Heart right ventricle (tissue), 16 donors: ENCODE measurements around the gene CFAP61. TPM values are rescaled to one million over a fixed set of nuclear protein-coding genes. Genes with fewer than 3 reads are reported as not detected.

Source experiments
- ATAC-seq, 8 donors: fragments of 200-7000 bp; cut with Tn5 transposase; one replicate each; pipeline ENCODE4 v1.9.1; 2020; ENCODE audit warnings: mild to moderate bottlenecking in 8 of 8, moderate library complexity in 8 of 8, moderate number of reproducible peaks in 1 of 8
- DNase-seq, 2 donors: peaks; one replicate each; pipeline ENCODE4 v3.0.0-alpha.2; 2020
- H3K27ac ChIP-seq, 10 donors: fragments of 200-600 bp; sonication (generic) in 2 of 10; one replicate each; pipeline versions ENCODE4 v1.5.0 to v1.8.0; 2020 to 2022; ENCODE audit warnings: mild to moderate bottlenecking in 3 of 10
- H3K27me3 ChIP-seq, 7 donors: fragments of 200-600 bp; one replicate each; pipeline ENCODE4 v1.8.0; 2021 to 2022; ENCODE audit warnings: mild to moderate bottlenecking in 2 of 7
- H3K36me3 ChIP-seq, 9 donors: fragments of 200-600 bp; sonication (generic) in 1 of 9; one replicate each; pipeline versions ENCODE4 v1.5.0 to v1.8.0; 2020 to 2022; ENCODE audit warnings: mild to moderate bottlenecking in 2 of 9
- H3K4me1 ChIP-seq, 9 donors: fragments of 200-600 bp; sonication (generic) in 1 of 9; one replicate each; pipeline versions ENCODE4 v1.5.0 to v1.8.0; 2020 to 2022; ENCODE audit warnings: mild to moderate bottlenecking in 4 of 9
- H3K4me3 ChIP-seq, 10 donors: fragments of 200-600 bp; sonication (generic) in 2 of 10; one replicate each; pipeline versions ENCODE4 v1.5.0 to v1.8.0; 2020 to 2022; ENCODE audit warnings: mild to moderate bottlenecking in 7 of 10, moderate library complexity in 2 of 10
- H3K9me3 ChIP-seq, 11 donors: fragments of 200-600 bp in 10 of 11; sonication (generic) in 2 of 11; one replicate each; pipeline versions ENCODE4 v1.5.0 to v1.8.0; 2013 to 2022; ENCODE audit warnings: mild to moderate bottlenecking in 2 of 11, control low read depth in 1 of 11, moderate library complexity in 1 of 11
- CTCF ChIP-seq, 9 donors: fragments of 200-600 bp; sonication (generic) in 2 of 9; IDR thresholded peaks; one replicate each; pipeline versions ENCODE4 v1.5.0 to v1.8.0; 2021 to 2022; ENCODE audit warnings: antibody characterized with exemption in 9 of 9, mild to moderate bottlenecking in 5 of 9, moderate library complexity in 1 of 9
- whole genome bisulfite sequencing, 2 donors: extraction: QIAGEN DNeasy Blood & Tissue Kit; methylation state at CpG; one replicate each; pipeline ENCODE4 v1.1.7; 2013; ENCODE audit warnings: inconsistent platforms in 1 of 2; 5-methylcytosine and 5-hydroxymethylcytosine counted together
- intact Hi-C, 10 donors: fragments of 100-400 bp; cut with DNase I; formaldehyde crosslinking; loops; one replicate each; pipeline versions ENCODE4 v1.11.1 to v1.14.2; 2022
- polyA plus RNA-seq, 2 donors: library from polyadenylated mRNA; stranded (reverse); fragments of 200-250 nt; gene quantifications; one replicate each; pipeline ENCODE4 v1.2.3, GENCODE V29; 2013
- total RNA-seq, 10 donors: library from RNA; stranded (reverse); fragmentation: NEBNext Ultra II Directional in 3 of 10; extraction: Animal tissue kit (Norgen Biotek cat#: 25700) in 3 of 10; gene quantifications; one replicate each; pipeline versions ENCODE4 v1.2.1 to v1.2.4, GENCODE V29; 2021 to 2023
- donor health status: Arrhythmogenic right ventricular cardiomyopathy.
- donor health status: ischemic (EF 13 %, LVEDD 7.1; RV severe dilation, severe dysfunction).
- donor health status: healthy with polysubstance abuse.
- donor health status: DM: no; HTN: yes; CAD: no.
- donor health status: DM: no; HTN: no; CAD: no.
- donor health status: ischemic (EF 25% LVEDD 6.9; RV normal size, moderate dysfunction).
- donor health status: ischemic (EF 25% LVEDD 5.7; RV mildly dilated, moderate dysfunction).
- donor health status: healthy.
- donor health status: DM: yes; HTN: yes; CAD: no.
- donor health status: Ischemic cardiomyopathy.
- donor health status: ischemic (EF 35%, LVEDD 5.7; RV mildly dilated, moderate dysfunction).
- donor health status: nonischemic (EF 11% LVEDD 7.7; RV severe dilation, severe dysfunction).
- donor health status: DM: yes; HTN: yes; CAD: no.
- donor health status: PGD.
- donor health status: ischemic (EF 29% LVEDD 5.4; RV normal size, mild dysfunction).
- donor health status: nonischemic (EF 23%, LVEDD 6.1; RV moderate dilation, normal function).

The CFAP61 gene
- total and polyA plus RNA-seq, 12 donors = 8.2 to 140 (median 60.6) TPM

GRCh38 chr20:20364593-20365479 lies 312.5 kb downstream of the CFAP61 start:
- ATAC-seq (no peak), DNase-seq (no peak)
- no peak overlapping the region for H3K4me3 ChIP-seq
- intact Hi-C loops = loop anchor here in 6 of 10 donors (5.0 to 10.0 kb wide), 2 partner anchors 200 to 202 kb away; no protein-coding TSS in a partner anchor
- no peaks in the 10 kb centered on the region for H3K36me3 ChIP-seq
- peaks cover 3 to 45% (median 25%) of the 10 kb centered on the region in 9 donors for H3K4me1 ChIP-seq
- TF ChIP-seq CTCF (IDR thresholded peaks at IDR 0.05) = no peak
- H3K9me3 ChIP-seq = no peaks in the 10 kb centered on the region
- H3K27me3 ChIP-seq = peaks cover 44 to 99% (median 78%) of the 10 kb centered on the region in 7 donors
- H3K27ac ChIP-seq = no peak overlapping the region
- WGBS, 2 donors = 2 to 3% methylated on average over 70 of the region's 70 CpGs

- H3K27me3 ChIP-seq = peaks cover 44 to 99% (median 86%) of the 10 kb centered on the region in 7 donors
- ATAC-seq = no peak
- H3K4me1 ChIP-seq = peaks cover 3 to 43% (median 25%) of the 10 kb centered on the region in 9 donors
- DNase-seq = no peak
- H3K27ac ChIP-seq = no peak overlapping the region
- H3K36me3 ChIP-seq = no peaks in the 10 kb centered on the region
- intact Hi-C loops = loop anchor here in 1 of 10 donors (10.0 kb wide), 1 partner anchor 199 kb away; no protein-coding TSS in a partner anchor
- no peaks in the 10 kb centered on the region for H3K9me3 ChIP-seq
- WGBS, 2 donors = 5 to 7% methylated on average over 18 of the region's 18 CpGs
- no peak overlapping the region for H3K4me3 ChIP-seq
- TF ChIP-seq CTCF (IDR thresholded peaks at IDR 0.05) = no peak
These were observed 313.3 kb downstream of the CFAP61 start for GRCh38 chr20:20365480-20366161.

GRCh38 chr20:20366551-20366875 lies 314.2 kb downstream of the CFAP61 start:
- H3K36me3 ChIP-seq = no peaks in the 10 kb centered on the region
- ATAC-seq (no peak), DNase-seq (no peak)
- peaks cover 3 to 41% (median 25%) of the 10 kb centered on the region in 9 donors for H3K4me1 ChIP-seq
- 2 to 5% methylated on average over 19 of the region's 19 CpGs for WGBS, 2 donors
- TF ChIP-seq CTCF (IDR thresholded peaks at IDR 0.05) = no peak
- intact Hi-C loops = loop anchor here in 1 of 10 donors (10.0 kb wide), 1 partner anchor 198 kb away; no protein-coding TSS in a partner anchor
- no peak overlapping the region for H3K27ac ChIP-seq
- no peaks in the 10 kb centered on the region for H3K9me3 ChIP-seq
- no peak overlapping the region for H3K4me3 ChIP-seq
- peaks cover 44 to 99% (median 88%) of the 10 kb centered on the region in 7 donors for H3K27me3 ChIP-seq

GRCh38 chr20:20366876-20367574 lies 314.7 kb downstream of the CFAP61 start:
- no peak for TF ChIP-seq CTCF (IDR thresholded peaks at IDR 0.05)
- intact Hi-C loops = loop anchor here in 1 of 10 donors (10.0 kb wide), 1 partner anchor 198 kb away; no protein-coding TSS in a partner anchor
- no peak for DNase-seq
- Histone ChIP-seq H3K27ac (no peak overlapping the region), H3K36me3 (no peaks in the 10 kb centered on the region), H3K4me1 (peaks cover 3 to 41% (median 25%) of the 10 kb centered on the region in 9 donors), H3K4me3 (peak overlapping the region in 6 of 10 donors; percentile 4 to 29 (median 18)), H3K9me3 (no peaks in the 10 kb centered on the region), H3K27me3 (peaks cover 44 to 99% (median 88%) of the 10 kb centered on the region in 7 donors)
- 1% methylated on average over 63 of the region's 63 CpGs for WGBS, 2 donors
- ATAC-seq = no peak
